ENCODE results near the gene AGPAT4.
"Not testable (repeated sequence)": the region's sequence is repeated elsewhere in the genome, so short reads cannot be mapped to it uniquely, and the experiment has no call there.

The AGPAT4 gene

DNA sequence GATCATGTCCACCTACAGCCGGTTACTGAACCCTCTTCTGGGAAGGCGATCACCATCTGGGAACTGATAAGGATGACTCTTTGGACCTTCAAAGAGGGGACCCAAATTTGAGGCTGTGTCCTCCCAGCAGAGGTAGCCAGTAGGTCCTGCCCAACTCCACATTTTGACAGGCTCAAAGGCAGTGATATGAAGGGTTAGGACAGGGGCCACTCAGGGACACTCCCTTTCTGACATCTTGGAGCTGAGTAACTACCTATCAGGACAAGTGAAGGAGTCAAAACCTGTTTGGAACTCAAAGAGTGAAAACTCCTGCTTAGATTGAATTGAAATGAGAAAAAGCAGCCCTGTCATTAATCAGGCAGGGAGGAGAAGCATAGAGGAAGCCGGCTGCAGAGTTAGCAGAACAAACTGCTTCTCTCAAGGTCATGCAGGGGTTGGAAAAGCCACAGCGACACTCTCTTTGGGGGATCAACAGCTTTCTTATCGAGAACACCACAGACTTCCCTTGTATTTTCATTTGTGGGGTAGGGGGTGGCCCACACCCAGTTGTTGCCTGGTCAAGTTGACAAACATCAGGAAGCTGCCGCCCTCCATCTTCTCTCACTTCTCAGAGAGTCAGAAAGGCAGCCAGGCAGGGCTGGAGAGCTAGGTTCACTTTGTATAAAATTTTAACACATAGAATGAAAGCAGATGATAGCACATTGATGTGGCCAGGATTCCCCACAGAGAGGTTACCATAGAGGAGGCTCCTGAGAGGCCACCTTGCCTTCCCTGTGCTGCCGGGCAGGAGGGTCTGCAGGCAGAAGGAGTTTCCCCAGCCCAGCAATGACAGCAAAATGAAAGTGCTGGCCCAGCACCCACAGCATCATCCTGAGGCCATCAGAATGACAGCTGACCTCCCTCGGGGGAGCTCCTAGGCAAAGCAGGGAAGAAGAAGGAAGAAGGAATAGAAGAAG is 47.6 kb downstream of the AGPAT4 start:
- no peak for DNase-seq

GRCh38 chr6:161225681-161226008 is 48.2 kb downstream of the AGPAT4 start:
- no peak for DNase-seq

- DNase-seq: not testable (repeated sequence)
Measured at GRCh38 chr6:161224951-161225680, 48.7 kb downstream of the AGPAT4 start.

- no peak for DNase-seq
Measured at GRCh38 chr6:161223646-161224045, 50.2 kb downstream of the AGPAT4 start.

- no peak for DNase-seq
Measured at GRCh38 chr6:161222706-161223234, 51.1 kb downstream of the AGPAT4 start.

DNA sequence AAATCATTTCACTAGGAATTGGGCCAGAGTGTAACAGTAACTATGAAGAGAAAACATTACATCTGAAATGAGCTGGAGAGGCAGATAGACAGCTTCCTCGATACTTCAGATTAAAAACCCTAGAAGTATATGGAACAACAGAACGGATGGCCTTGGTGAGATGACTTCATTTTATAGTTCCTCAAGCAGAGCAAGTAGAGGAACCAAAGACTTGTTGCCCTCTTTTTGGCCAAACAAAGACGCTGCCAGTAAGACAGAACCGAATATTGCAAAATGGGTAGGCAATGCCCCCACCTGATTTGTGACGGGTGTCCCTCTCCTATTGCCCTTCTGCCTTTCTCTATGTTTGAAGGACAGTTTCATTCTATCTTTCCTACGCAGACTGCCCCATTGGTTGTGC is 53.5 kb downstream of the AGPAT4 start:
- DNase-seq: no peak

DNA sequence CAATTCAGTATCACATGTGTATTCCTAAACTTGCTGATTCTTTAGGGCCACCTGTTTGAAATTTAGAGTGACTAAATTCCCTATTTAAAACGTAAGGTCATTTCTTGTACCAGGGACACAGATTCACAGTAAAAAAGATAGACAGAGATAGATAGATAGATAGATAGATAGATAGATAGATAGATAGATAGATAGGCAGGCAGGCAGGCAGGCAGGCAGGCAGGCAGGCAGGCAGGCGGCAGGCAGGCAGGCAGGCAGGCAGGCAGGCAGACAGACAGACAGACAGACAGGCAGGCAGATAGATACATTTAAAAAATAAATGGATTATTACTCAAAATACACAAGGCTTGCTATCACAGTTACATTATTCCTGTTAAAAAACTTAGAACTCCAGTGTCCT is 54.2 kb downstream of the AGPAT4 start:
- no peak for DNase-seq

DNA sequence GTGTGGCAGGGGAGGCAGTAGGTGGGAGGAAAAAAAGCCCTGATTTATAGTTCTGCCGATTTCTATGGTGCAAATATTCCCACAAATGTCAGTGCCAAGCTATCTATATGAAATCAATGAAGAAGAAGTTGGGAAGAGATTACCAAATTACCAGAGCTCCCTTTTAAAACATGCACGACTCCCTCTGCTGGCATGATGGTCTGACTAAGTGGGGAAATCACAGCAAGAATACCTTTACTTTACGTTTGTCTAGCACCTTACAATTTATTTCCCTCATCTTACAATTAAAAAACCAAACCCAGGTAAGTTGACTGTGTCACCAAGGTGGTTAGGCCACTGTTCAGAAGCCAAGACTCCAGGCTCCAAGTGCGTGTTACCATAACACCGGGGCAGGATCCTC is 55.6 kb downstream of the AGPAT4 start:
- DNase-seq: no peak

DNA sequence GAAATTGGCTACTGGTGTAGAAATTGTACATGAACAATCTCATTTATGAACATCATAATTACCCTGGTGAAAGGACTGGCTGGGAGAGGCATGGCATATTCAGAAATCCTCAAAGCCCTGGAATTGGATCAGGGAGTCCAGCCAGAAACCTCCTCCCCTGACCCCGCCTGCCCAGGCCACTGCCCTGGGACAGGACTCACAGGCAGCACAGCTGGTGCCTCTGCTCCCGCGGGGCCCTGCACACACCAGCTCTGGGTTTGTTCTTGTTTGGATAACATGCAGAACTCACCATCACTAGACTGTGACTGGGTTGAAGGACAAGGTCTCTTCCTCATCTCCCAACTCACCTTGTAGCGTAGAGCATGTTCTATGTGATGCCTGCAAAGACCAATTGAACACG is 56.2 kb downstream of the AGPAT4 start:
- no peak for DNase-seq

DNA sequence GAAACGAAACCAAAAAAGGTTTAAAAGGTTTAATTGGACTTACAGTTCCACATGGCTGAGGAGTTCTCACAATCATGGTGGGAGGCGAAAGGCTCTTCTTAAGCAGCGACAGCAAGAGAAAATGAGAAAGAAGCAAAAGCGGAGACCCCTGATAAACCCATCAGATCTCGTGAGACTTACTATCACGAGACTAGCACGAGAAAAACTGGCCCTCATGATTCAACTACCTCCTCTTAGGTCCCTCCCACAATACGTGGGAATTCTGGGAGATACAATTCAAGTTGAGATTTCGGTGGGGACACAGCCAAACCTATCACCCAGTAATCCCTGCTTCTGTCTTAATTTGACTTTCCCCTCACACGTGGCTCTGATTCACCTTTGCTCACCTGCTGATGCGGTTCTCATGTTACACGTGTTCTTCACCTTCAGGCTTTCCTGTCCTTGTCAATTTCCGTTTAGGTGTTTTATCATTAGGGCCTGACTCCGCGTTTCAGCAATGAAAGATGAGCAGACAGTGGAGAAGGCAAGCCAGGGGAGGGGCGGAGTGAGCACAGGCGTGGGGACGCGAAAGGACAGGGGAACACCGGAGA is 57.1 kb downstream of the AGPAT4 start:
- no peak for DNase-seq

DNA sequence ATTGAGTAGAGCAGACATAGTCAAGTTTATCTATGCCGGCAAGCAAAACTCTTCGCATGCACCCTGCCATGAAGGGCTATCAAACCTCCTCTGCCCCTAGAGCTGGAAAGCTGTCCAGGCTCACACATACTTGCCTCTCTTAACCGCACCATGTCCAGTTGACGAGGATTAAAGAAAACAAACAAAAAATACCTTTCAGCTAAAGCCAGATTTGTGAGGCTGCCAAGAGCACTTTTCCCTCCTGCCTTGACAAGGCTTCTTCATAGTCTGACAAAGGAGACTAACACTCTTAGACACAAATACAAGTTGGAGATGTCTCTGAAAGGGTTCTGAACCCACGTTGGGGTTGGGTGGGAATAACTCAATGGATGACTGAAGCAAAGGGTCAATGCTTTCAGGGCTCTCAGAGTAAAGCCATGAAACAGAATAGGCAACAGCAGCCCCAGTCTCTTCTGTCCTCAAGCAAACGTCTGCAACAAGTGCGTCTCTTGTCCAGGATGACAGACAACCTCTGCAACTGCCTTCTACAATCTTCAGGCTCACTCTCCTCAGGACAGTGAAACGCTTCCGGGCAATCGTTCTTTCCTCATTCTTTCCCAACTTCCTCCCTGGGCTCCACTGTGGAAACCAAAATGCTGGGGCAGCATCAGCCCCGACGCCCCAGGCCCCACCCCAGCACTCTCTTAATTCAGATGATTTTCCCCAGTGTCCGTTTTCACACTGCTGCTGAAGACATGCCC is 57.8 kb downstream of the AGPAT4 start:
- DNase-seq: no peak

DNA sequence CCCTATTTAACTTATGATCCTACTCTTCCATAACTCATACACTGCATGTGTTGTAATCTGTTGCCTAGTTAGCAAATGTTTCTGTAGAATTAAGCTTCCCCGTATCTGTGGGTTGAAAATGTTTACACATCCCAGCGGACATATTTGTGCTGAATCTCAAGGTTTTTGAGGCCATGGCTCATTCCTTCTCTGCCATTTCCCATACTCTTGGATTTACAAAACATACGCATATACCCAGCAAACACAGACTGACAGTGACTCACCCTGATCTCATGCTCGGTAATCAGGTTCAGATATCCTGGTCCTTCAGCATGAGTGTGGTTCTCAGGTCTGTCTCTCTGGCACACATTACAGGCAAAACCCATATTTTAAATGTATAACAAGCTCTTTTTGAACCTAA is 58.7 kb downstream of the AGPAT4 start:
- DNase-seq: no peak

DNA sequence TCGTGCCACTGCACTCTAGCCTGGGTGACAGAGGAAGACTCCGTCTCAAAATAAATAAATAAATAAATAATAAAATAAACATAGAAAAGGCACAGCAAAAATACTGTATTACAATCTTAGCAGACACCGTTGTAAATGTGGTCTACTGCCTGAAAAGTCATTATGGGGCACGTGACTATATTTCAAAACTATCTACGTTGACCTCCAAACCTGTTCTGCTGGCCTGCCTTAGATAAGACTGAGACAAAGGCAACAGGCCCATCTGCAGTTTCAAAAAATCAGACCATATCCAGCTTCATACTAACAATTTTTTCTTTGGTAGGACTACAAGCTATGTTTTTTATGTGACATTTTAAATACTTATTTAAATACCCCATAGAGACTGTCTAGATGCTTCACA is 59.1 kb downstream of the AGPAT4 start:
- DNase-seq: no peak

DNA sequence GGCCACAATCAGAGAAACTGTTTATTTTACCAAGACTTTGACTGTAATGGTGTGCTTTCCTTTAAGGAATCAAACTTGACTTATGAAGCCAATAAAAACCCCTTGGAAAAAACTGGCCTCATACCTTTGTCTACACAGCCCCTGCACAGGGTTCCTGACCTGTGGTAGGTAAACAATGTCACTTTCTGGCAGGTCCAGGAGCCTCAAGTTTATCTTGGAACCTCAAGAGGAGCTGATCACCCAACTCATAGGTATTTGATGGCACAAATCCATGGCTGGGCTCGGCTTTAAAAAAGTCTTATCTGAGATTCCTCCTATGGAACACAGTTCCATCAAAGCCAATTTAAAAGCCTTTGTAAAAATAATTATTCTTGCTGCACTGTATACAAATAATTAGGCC is 61.0 kb downstream of the AGPAT4 start:
- no peak for DNase-seq

DNA sequence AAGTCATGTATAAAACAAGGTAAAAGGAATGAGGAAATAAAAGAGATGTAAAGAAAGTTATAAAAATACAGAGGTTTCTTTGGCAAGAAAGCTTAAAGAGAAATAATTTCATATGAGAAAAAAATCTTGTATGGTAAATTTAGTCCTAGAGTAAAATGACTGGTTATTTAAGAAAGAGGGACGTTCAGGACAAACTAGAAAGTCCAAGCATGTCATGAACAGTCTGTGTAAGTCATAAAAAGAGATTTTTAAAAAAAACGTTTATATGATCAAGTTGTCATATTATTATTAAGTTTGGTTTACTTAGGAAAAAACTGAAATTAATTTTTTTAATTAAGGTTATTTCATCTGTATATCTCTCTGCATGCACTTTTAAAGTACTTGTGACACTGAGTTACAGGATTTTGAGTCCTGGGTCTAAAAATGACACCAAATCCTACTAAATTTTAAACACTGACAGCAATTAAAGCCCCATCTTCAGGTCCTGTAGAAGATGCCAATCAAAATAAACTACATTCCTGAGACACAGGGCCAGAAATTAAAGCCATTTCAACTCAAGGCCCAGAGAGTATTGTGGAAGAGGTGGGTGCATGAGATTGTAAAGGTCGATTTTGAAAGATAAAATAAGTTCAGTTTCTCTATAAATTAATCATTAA is 62.4 kb downstream of the AGPAT4 start:
- no peak for DNase-seq

DNA sequence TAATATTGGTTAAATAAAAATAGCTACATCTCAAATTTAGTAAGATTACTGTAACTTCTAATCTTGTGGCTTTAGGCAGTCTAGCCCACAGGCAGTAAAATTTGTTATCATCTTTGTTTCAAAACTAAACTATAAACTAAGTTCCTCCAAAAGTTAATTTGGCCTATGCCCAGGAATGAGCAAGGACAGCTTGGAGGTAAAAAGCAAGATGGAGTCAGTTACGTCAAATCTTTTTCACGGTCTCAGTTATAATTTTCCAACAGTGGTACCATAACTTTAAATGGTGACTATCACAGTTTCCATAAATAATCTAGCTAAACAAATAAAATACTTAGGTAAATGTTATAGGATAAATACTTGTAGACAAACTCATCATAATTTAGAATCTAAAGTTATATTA is 63.0 kb downstream of the AGPAT4 start:
- no peak for DNase-seq

- DNase-seq: no peak
Measured at GRCh38 chr6:161207200-161207599, 66.7 kb downstream of the AGPAT4 start.

DNA sequence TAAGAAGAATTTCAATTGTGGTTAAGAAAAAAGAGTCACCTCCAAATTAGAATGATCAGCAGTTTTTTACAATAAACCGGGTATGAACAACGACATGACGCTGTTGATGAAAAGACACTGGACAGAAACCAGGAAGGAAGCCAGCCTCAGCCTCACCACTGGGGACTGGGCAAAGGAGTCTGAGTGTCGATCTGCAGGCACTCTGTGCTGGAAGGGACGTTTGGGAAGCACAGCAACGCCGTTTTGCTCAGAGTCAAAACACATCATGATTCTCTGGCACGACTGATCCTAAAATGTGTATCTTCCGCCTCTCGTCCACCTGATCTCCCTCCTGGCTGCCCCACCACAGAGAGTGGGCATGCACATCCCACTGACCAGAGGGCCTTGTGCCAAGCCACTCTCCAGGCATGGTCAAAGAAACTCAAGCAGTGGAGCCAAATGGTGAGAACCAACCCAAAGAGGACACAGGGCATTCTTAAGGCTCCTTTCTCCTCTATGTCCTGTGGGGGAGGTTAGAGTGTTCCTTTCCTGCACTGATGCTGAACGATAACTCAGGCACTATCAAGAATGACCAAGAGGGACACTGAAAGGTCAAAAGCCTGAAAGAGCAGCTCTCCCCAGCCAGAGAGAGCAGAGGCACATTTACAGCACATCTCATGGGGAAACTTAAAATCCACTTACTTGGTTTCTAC is 68.8 kb downstream of the AGPAT4 start:
- no peak for DNase-seq

DNA sequence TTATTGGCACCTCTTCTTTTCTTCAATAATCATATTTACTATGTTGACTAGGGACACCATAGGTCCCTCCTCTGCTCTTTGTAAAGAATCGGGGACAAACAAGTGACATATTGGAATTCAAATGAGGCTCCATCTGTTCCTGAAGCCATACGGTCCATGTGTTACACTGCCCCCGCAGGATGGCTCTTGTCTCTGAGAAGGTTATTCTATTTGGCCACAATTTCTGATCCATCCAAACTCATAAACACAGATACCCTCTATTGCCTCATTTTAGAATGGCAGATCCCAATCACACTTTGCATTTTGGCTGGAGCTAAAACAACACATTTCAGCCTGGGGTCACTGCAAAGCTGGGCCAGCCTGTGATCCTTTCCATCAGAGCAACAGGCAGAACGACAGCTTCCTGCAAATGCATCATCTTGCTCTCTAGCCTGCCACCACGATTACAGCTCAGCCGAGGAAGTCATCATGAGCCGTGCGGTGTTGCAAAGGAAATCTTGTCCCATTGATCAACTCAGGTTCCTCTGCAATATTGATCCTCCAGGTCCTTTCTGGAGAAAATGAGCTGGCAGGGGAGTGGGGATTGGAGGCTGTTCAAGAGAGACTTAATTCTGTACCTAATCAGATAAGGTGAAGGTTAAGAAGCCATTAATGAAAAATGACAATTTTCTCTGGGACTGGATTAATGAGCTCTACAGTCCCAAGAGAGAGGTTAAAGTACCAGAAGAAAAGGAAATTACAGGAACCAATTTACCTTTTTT is 73.1 kb downstream of the AGPAT4 start:
- no peak for DNase-seq

- no peak for DNase-seq
Measured at GRCh38 chr6:161199850-161200249, 74.0 kb downstream of the AGPAT4 start.

Measured in NCI-H1694 treated with DMSO at 0.1 percent for 48 hours (cell line).